ENCODE measurements around the gene TGFA.

Gene TGFA

GRCh38 chr2:70461981-70462876 is 91.4 kb downstream of the TGFA start:
- DNase-seq, result no peak

GRCh38 chr2:70461414-70461813 is 92.2 kb downstream of the TGFA start:
- DNase-seq, result no peak

- DNase-seq, result no peak
Measured at GRCh38 chr2:70460333-70460732, 93.3 kb downstream of the TGFA start.

- DNase-seq, result no peak
Measured at GRCh38 chr2:70458661-70459060, 95.0 kb downstream of the TGFA start.

- DNase-seq, result no peak
Measured at GRCh38 chr2:70456585-70457495, 96.8 kb downstream of the TGFA start.

GRCh38 chr2:70454936-70455544 is 98.6 kb downstream of the TGFA start:
- DNase-seq, result no peak

- DNase-seq, result no peak
Measured at GRCh38 chr2:70450641-70451250, 102.9 kb downstream of the TGFA start.

- DNase-seq, result no peak
Measured at GRCh38 chr2:70448041-70448440, 105.6 kb downstream of the TGFA start.

- no peak for DNase-seq
Measured at GRCh38 chr2:70443726-70444125, 109.9 kb downstream of the TGFA start.

- no peak for DNase-seq
Measured at GRCh38 chr2:70443078-70443465, 110.6 kb downstream of the TGFA start.

GRCh38 chr2:70442301-70443077 is 111.1 kb downstream of the TGFA start:
- no peak for DNase-seq

GRCh38 chr2:70440621-70441020 is 113.0 kb downstream of the TGFA start:
- DNase-seq, result no peak

GRCh38 chr2:70435138-70435537 is 118.5 kb downstream of the TGFA start:
- DNase-seq, result no peak

GRCh38 chr2:70433315-70433714 is 120.3 kb downstream of the TGFA start:
- no peak for DNase-seq

- DNase-seq, result no peak
Measured at GRCh38 chr2:70431716-70432347, 121.8 kb downstream of the TGFA start.

- DNase-seq, result no peak
Measured at GRCh38 chr2:70426341-70426740, 127.3 kb downstream of the TGFA start.

- DNase-seq, result no peak
Measured at GRCh38 chr2:70425682-70426301, 127.8 kb downstream of the TGFA start.

- DNase-seq, result no peak
Measured at GRCh38 chr2:70420740-70421139, 132.9 kb downstream of the TGFA start.

GRCh38 chr2:70420143-70420542 is 133.5 kb downstream of the TGFA start:
- DNase-seq, result no peak

GRCh38 chr2:70418514-70418913 is 135.1 kb downstream of the TGFA start:
- DNase-seq, result no peak

GRCh38 chr2:70417011-70417410 is 136.6 kb downstream of the TGFA start:
- no peak for DNase-seq

Data from SW 1271 (cell line).